ENCODE results near the gene EVI5. TPM values are rescaled to one million over a fixed set of nuclear protein-coding genes. Genes with fewer than 3 reads are reported as not detected.

Gene EVI5
- total RNA-seq, 1 experiment from 2014 or later: 11.4 TPM

DNA sequence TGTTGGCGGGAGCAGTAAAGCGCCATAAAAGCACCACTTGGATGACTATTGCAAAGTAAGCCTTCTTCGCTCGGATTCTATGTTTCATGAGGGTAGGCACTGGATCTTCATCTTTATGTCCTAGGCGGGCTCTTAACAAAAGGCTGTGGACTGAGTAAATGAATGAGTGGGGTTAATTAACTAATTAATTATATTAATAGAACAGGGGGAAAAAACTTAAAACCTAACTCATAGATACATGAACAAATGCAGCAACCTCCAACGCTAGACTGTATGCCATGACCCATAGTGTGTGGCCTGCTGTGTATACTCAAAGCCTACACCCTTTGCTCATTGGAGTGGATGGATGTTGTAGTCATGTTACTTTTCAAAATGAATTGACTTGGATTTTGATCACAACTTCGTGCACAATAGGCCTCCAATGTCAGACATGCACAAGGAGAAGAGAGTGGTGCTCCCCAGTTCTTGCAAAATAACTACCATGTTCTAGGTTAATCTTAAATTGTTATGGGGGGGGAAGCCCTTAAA is 297.8 kb downstream of the EVI5 start (continued):
- TF ChIP-seq, protein P1, sequence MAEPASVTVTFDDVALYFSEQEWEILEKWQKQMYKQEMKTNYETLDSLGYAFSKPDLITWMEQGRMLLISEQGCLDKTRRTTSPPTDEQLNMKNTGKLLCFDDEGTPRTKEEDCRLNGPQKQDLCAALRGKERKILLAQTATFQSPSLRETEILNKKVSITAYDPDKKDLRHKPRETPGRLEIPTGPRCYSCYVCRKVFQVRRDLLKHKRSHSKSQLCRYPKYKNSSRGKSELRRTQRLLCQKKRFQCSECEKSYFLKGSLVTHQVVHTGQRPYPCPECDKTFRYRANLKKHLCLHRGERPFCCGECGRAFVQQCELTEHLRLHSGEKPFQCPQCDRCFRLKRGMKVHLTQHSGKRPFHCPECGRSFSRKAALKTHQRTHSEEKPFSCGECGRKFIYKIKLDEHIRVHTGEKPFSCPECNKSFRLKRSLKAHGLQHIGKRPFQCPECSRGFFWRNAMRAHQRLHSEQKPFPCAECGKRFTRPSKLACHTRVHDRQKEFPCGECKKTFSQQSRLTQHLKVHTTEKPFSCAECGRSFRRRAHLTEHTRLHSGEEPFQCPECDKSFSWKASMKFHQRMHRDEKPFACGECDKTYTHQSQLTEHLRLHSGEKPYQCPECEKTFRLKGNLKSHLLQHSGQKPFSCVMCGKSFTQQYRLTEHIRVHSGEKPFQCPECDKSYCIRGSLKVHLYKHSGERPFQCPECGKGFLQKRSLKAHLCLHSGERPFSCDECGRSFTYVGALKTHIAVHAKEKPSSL (CRISPR knock-in tag; conservative IDR thresholded peaks at IDR 0.05): no peak
- TF ChIP-seq RORB (CRISPR knock-in tag; IDR thresholded peaks at IDR 0.05) (no peak), IRF2 (CRISPR knock-in tag; IDR thresholded peaks at IDR 0.05; ENCODE audit: borderline replicate concordance, low read depth) (no peak), ETV6 (CRISPR knock-in tag; IDR thresholded peaks at IDR 0.05) (no peak)

DNA sequence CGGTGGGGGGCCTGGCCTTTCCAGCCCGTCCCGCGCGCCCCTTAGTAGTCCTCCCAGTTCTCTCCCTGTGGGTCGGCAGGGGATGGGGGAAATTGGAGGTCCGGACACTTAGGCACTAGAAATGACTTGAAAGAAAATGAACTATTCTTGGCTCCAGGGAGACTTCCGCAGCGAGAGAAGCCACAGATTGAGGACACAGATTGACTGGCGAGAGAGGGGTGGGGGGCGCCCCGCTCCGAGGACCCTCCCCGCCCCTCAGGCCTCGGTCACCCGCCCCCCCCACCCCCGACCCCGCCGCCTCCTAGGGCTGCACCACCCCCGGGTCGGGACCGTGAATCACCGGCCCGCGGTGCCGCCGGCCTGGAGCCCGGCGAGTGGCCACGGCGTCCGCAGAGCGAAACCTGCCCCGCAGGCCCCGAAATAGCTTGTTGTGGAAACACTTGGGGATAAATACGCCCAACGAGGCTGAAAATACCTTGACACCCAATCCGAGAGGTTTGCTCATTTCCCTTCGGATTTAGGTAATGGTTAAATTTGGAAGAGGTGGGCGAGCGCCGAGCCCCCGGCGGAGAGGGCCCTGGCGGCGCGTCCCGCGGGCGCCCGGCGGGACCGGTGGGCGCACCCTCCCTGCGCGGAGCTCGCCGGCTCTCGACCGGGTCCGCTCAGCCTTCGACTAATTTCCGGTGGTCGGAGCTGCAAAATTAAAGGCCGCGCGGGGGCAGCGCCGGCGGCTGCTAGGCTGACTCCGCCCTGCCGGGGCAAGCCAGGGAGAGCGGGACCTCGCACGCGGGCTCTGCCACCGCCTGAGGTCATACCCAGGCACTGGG is 298.4 kb downstream of the EVI5 start, which contains the start of gene GFI1:
TSS of gene GFI1 (minus strand) at position 675 of the 827 bp plus-strand sequence. CDS start 3,438 bp downstream, outside the sequence.
- ATAC-seq (peak; percentile 13), DNase-seq (ENCODE audit: low spot score) (peak; percentile 66)
- ChIA-PET CTCF (interaction anchor here (0.6 to 2.7 kb wide), 10 partner anchors 12 to 1526 kb away, joined by 3 to 11 read pairs (median 3); partner anchors contain the start of genes GLMN and RPAP2), POLR2A (no interaction called here)
- Mint-ChIP-seq H3K36me3 (no peaks in the 10 kb centered on the region), H3K4me3 (peak within 1 kb of the TSS; percentile 76), H3K9me3 (no peaks in the 10 kb centered on the region), H3K4me1 (peaks cover 28% of the 10 kb centered on the region), H3K27me3 (ENCODE audit: low read depth) (peaks cover 91% of the 10 kb centered on the region), H3K27ac (no peak within 1 kb of the TSS)
- TF ChIP-seq ZNF396 (CRISPR knock-in tag; IDR thresholded peaks at IDR 0.05; ENCODE audit: borderline replicate concordance) (no peak), JUN (CRISPR knock-in tag; IDR thresholded peaks at IDR 0.05) (no peak)
- TF ChIP-seq, protein P2, sequence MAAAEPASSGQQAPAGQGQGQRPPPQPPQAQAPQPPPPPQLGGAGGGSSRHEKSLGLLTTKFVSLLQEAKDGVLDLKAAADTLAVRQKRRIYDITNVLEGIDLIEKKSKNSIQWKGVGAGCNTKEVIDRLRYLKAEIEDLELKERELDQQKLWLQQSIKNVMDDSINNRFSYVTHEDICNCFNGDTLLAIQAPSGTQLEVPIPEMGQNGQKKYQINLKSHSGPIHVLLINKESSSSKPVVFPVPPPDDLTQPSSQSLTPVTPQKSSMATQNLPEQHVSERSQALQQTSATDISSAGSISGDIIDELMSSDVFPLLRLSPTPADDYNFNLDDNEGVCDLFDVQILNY (CRISPR knock-in tag; IDR thresholded peaks at IDR 0.05): 0 out of 2 replicates have a peak, but pooled peaks have one; percentile 43

DNA sequence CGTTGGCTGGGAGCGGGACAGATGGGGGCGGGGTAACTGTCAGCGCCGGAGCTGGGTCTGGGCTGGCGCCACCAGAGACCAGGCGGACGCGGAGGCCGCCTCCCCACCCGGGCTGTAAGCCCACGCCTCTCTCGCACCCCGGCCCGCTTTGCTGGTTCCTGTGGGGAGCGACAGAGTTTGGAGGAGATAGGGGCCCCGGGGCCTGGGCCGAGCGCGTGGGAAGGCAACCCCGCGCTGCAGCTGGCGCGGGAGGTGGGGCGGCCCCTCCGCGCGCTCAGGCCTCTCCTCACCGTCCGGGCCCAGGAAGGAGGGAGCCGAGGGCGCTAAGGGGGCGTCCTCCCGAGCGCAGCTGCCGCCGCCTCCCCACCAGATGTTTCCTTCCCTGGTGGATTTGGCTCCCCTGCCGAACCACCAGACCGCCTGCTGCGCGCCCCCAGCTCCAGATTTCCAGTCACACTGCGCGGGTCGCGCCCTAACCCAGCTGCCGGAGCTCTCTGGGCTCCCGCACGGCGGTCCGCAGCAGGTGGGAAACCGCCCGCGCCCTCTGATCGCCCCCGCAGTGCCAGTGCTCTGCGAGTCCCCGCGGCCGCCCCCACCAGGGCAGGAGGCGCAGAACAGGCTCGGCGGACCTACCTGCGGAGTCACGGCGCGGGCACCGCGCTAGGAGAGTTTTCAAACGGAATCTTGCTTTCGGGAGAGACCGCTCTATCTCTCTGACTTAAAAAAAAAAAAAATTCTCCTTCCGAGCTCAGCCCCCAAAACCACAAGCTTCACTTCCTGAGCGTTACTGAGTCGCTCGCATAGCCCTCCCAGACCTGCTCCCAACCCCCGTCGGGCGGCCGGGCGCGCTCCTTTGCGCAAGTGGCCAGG is 299.3 kb downstream of the EVI5 start:
- ATAC-seq: peak; percentile 8
- Mint-ChIP-seq H3K27ac (no peak overlapping the region), H3K4me1 (peaks cover 35% of the 10 kb centered on the region), H3K4me3 (peak overlapping the region; percentile 77), H3K9me3 (no peaks in the 10 kb centered on the region), H3K36me3 (no peaks in the 10 kb centered on the region; the same call in 1 of the 2 replicates), H3K27me3 (ENCODE audit: low read depth) (peaks cover 96% of the 10 kb centered on the region)
- peak; percentile 80 for DNase-seq (ENCODE audit: low spot score)
- CTCF ChIA-PET: interaction anchor here (0.7 to 2.7 kb wide), 7 partner anchors 11 to 333 kb away, joined by 3 to 11 read pairs (median 4); no protein-coding TSS in a partner anchor
- TF ChIP-seq, protein P3, sequence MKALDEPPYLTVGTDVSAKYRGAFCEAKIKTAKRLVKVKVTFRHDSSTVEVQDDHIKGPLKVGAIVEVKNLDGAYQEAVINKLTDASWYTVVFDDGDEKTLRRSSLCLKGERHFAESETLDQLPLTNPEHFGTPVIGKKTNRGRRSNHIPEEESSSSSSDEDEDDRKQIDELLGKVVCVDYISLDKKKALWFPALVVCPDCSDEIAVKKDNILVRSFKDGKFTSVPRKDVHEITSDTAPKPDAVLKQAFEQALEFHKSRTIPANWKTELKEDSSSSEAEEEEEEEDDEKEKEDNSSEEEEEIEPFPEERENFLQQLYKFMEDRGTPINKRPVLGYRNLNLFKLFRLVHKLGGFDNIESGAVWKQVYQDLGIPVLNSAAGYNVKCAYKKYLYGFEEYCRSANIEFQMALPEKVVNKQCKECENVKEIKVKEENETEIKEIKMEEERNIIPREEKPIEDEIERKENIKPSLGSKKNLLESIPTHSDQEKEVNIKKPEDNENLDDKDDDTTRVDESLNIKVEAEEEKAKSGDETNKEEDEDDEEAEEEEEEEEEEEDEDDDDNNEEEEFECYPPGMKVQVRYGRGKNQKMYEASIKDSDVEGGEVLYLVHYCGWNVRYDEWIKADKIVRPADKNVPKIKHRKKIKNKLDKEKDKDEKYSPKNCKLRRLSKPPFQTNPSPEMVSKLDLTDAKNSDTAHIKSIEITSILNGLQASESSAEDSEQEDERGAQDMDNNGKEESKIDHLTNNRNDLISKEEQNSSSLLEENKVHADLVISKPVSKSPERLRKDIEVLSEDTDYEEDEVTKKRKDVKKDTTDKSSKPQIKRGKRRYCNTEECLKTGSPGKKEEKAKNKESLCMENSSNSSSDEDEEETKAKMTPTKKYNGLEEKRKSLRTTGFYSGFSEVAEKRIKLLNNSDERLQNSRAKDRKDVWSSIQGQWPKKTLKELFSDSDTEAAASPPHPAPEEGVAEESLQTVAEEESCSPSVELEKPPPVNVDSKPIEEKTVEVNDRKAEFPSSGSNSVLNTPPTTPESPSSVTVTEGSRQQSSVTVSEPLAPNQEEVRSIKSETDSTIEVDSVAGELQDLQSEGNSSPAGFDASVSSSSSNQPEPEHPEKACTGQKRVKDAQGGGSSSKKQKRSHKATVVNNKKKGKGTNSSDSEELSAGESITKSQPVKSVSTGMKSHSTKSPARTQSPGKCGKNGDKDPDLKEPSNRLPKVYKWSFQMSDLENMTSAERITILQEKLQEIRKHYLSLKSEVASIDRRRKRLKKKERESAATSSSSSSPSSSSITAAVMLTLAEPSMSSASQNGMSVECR (CRISPR knock-in tag; IDR thresholded peaks at IDR 0.05; ENCODE audit: borderline replicate concordance): 0 out of 2 replicates have a peak, but pooled peaks have one; percentile 12
- TF ChIP-seq NR1H2 (CRISPR knock-in tag; IDR thresholded peaks at IDR 0.05): no peak
- no peak for TF ChIP-seq ESRRA (CRISPR knock-in tag; IDR thresholded peaks at IDR 0.05; ENCODE audit: borderline replicate concordance)
- no peak for TF ChIP-seq TEAD1 (CRISPR knock-in tag; IDR thresholded peaks at IDR 0.05)
- 0 out of 2 replicates have a peak, but pooled peaks have one; percentile 7 for TF ChIP-seq KAT7 (CRISPR knock-in tag; IDR thresholded peaks at IDR 0.05; ENCODE audit: borderline replicate concordance)
- TF ChIP-seq NFATC4 (CRISPR knock-in tag; IDR thresholded peaks at IDR 0.05): no peak
- peak; percentile 84 for TF ChIP-seq ZNF423 (CRISPR knock-in tag; IDR thresholded peaks at IDR 0.05)
- TF ChIP-seq, protein P4, sequence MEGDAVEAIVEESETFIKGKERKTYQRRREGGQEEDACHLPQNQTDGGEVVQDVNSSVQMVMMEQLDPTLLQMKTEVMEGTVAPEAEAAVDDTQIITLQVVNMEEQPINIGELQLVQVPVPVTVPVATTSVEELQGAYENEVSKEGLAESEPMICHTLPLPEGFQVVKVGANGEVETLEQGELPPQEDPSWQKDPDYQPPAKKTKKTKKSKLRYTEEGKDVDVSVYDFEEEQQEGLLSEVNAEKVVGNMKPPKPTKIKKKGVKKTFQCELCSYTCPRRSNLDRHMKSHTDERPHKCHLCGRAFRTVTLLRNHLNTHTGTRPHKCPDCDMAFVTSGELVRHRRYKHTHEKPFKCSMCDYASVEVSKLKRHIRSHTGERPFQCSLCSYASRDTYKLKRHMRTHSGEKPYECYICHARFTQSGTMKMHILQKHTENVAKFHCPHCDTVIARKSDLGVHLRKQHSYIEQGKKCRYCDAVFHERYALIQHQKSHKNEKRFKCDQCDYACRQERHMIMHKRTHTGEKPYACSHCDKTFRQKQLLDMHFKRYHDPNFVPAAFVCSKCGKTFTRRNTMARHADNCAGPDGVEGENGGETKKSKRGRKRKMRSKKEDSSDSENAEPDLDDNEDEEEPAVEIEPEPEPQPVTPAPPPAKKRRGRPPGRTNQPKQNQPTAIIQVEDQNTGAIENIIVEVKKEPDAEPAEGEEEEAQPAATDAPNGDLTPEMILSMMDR (IDR thresholded peaks at IDR 0.05): peak; percentile 20; the same call in 1 of the 2 replicates
- POLR2A ChIA-PET: no interaction called here
